Esophagus squamous epithelium (tissue), 5 donors: ENCODE measurements around the gene ACTG1. TPM values are rescaled to one million over a fixed set of nuclear protein-coding genes. Genes with fewer than 3 reads are reported as not detected.

Source experiments
- DNase-seq: peaks from one replicate; lab custom pipeline; 2025; lab: John Stamatoyannopoulos, UW
- H3K27ac ChIP-seq, 4 donors: fragments of 200-600 bp; sonication (generic); one replicate each; pipeline ENCODE4 v1.5.1; 2016 to 2019; ENCODE audit warnings: mild to moderate bottlenecking in 1 of 4
- H3K27me3 ChIP-seq, 4 donors: fragments of 200-600 bp; sonication (generic); 1 replicate in 3 of 4; 2 replicates in 1 of 4; pipeline versions ENCODE4 v1.5.1 to v1.6.0; 2017 to 2021; ENCODE audit warnings: antibody characterized with exemption in 1 of 4
- H3K36me3 ChIP-seq, 3 donors: fragments of 200-600 bp; sonication (generic); one replicate each; pipeline ENCODE4 v1.5.1; 2016 to 2019
- H3K4me1 ChIP-seq, 3 donors: fragments of 200-600 bp; sonication (generic); one replicate each; pipeline ENCODE4 v1.5.1; 2017 to 2019
- H3K4me3 ChIP-seq, 4 donors: fragments of 200-600 bp; sonication (generic); 1 replicate in 3 of 4; 2 replicates in 1 of 4; pipeline ENCODE4 v1.5.1; 2016 to 2019; ENCODE audit warnings: mild to moderate bottlenecking in 2 of 4, moderate library complexity in 1 of 4
- H3K9me3 ChIP-seq, 3 donors: fragments of 200-600 bp; sonication (generic); one replicate each; pipeline ENCODE4 v1.5.1; 2016 to 2019
- POLR2A ChIP-seq, 4 donors: fragments of 450-650 bp; IDR thresholded peaks; one replicate each; pipeline ENCODE4 v1.6.1; 2017; ENCODE audit warnings: antibody characterized with exemption in 4 of 4, mild to moderate bottlenecking in 4 of 4, moderate library complexity in 3 of 4
- WGBS, 2 donors: methylation state at CpG; one replicate each; pipeline ENCODE4 v1.1.5; 2018; 5-methylcytosine and 5-hydroxymethylcytosine counted together
- intact Hi-C: fragments of 100-400 bp; cut with DNase I; formaldehyde crosslinking; loops from one replicate; pipeline ENCODE4 v1.15.0; 2022
- total RNA-seq, 4 donors: library from RNA; depleted of rRNA; stranded (reverse); fragments of >200 nt; gene quantifications; one replicate each; pipeline ENCODE4 v1.1.0, GENCODE V29; 2016
- TF ChIP-seq, protein P1 (sequence below), 6 experiments: fragments of 450-650 bp in 4 of 6; fragments of 200-600 bp in 2 of 6; sonication (generic) in 2 of 6; IDR thresholded peaks; one replicate each; pipeline ENCODE4 v1.5.1; 2016 to 2019; ENCODE audit warnings: antibody characterized with exemption in 6 of 6, mild to moderate bottlenecking in 4 of 6, moderate library complexity in 4 of 6
- donor health status: DM: yes; HTN: yes; CAD: no.

Gene ACTG1
- total RNA-seq, 4 donors from 2014 or later, result 3,349 to 6,664 (median 4,433) TPM

- Histone ChIP-seq H3K9me3 (no peaks in the 10 kb centered on the region), H3K27me3 (no peaks in the 10 kb centered on the region), H3K36me3 (peaks cover 15 to 41% (median 28%) of the 10 kb centered on the region in 3 donors), H3K4me3 (peak overlapping the region; percentile 91 to 99 (median 97)), H3K27ac (peak overlapping the region; percentile 99 to 100 (median 100)), H3K4me1 (peaks cover 36 to 85% (median 44%) of the 10 kb centered on the region in 3 donors)
- 0% methylated on average over 5 to 15 of the region's 23 CpGs for WGBS, 2 donors
- intact Hi-C loops, result loop anchor here (5.0 kb wide), 1 partner anchor 116 kb away; the partner anchor contains the start of gene BAHCC1
- TF ChIP-seq POLR2A (IDR thresholded peaks at IDR 0.05), result no peak
- TF ChIP-seq, protein P1, sequence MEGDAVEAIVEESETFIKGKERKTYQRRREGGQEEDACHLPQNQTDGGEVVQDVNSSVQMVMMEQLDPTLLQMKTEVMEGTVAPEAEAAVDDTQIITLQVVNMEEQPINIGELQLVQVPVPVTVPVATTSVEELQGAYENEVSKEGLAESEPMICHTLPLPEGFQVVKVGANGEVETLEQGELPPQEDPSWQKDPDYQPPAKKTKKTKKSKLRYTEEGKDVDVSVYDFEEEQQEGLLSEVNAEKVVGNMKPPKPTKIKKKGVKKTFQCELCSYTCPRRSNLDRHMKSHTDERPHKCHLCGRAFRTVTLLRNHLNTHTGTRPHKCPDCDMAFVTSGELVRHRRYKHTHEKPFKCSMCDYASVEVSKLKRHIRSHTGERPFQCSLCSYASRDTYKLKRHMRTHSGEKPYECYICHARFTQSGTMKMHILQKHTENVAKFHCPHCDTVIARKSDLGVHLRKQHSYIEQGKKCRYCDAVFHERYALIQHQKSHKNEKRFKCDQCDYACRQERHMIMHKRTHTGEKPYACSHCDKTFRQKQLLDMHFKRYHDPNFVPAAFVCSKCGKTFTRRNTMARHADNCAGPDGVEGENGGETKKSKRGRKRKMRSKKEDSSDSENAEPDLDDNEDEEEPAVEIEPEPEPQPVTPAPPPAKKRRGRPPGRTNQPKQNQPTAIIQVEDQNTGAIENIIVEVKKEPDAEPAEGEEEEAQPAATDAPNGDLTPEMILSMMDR (IDR thresholded peaks at IDR 0.05), result peak in 1 of 6 experiments; percentile 5
- DNase-seq, result no peak
These were observed 763 bp upstream of the ACTG1 start for GRCh38 chr17:81513372-81513752.

- Histone ChIP-seq H3K36me3 (peaks cover 15 to 41% (median 28%) of the 10 kb centered on the region in 3 donors), H3K4me1 (peaks cover 25 to 72% (median 30%) of the 10 kb centered on the region in 3 donors), H3K27me3 (no peaks in the 10 kb centered on the region), H3K27ac (peak overlapping the region; percentile 97 to 100 (median 100)), H3K9me3 (no peaks in the 10 kb centered on the region), H3K4me3 (peak overlapping the region; percentile 91 to 99 (median 97))
- intact Hi-C loops, result loop anchor here (5.0 kb wide), 1 partner anchor 115 kb away; the partner anchor contains the start of gene BAHCC1
- WGBS, 2 donors, result 0 to 2% methylated on average over 15 to 17 of the region's 62 CpGs
- DNase-seq, result no peak
- TF ChIP-seq, protein P1 (IDR thresholded peaks at IDR 0.05), result no peak
- TF ChIP-seq POLR2A (IDR thresholded peaks at IDR 0.05), result no peak
These were observed 616 bp downstream of the ACTG1 start for GRCh38 chr17:81511804-81512561.

DNA sequence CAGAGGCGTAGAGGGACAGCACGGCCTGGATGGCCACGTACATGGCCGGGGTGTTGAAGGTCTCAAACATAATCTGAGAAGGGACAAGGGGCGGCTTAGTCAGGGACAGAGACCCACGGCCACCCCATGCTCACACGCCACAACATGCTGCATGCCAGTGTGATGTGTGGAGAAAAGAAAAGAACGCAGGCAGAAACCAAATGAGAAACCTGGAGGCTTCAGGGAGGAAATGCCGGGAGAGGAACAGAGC is 1.1 kb downstream of the ACTG1 start:
- Histone ChIP-seq H3K36me3 (peaks cover 15 to 41% (median 28%) of the 10 kb centered on the region in 3 donors), H3K4me3 (peak overlapping the region; percentile 91 to 99 (median 97)), H3K4me1 (peaks cover 25 to 67% (median 25%) of the 10 kb centered on the region in 3 donors), H3K27ac (peak overlapping the region; percentile 97 to 100 (median 100)), H3K9me3 (no peaks in the 10 kb centered on the region), H3K27me3 (no peaks in the 10 kb centered on the region)
- intact Hi-C loops, result loop anchor here (5.0 kb wide), 1 partner anchor 114 kb away; the partner anchor contains the start of gene BAHCC1
- no peak for TF ChIP-seq POLR2A (IDR thresholded peaks at IDR 0.05)
- TF ChIP-seq, protein P1 (IDR thresholded peaks at IDR 0.05), result no peak
- WGBS, 2 donors, result 0 to 1% methylated on average over 8 of the region's 9 CpGs
- DNase-seq, result no peak

DNA sequence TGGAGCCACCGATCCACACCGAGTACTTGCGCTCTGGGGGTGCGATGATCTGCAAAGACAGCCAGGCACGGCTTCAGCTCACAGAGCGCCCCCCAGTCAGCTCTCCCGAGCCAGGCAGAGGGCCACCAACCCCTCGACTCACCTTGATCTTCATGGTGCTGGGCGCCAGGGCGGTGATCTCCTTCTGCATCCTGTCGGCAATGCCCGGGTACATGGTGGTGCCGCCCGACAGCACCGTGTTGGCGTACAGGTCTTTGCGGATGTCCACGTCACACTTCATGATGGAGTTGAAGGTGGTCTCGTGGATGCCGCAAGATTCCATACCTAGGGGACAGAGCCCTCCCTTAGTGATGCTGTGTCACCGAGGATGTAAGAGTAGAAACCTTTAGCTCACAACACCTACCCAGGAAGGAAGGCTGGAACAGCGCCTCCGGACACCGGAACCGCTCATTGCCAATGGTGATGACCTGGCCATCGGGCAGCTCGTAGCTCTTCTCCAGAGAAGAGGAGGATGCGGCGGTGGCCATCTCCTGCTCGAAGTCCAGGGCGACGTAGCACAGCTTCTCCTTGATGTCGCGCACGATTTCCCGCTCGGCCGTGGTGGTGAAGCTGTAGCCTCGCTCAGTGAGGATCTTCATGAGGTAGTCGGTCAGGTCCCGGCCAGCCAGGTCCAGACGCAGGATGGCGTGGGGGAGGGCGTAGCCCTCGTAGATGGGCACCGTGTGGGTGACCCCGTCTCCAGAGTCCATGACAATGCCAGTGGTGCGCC is 1.6 kb downstream of the ACTG1 start:
- Histone ChIP-seq H3K27ac (peak overlapping the region; percentile 97 to 100 (median 100)), H3K4me3 (peak overlapping the region; percentile 91 to 99 (median 97)), H3K36me3 (peaks cover 15 to 41% (median 28%) of the 10 kb centered on the region in 3 donors), H3K9me3 (no peaks in the 10 kb centered on the region), H3K4me1 (peaks cover 20 to 62% (median 23%) of the 10 kb centered on the region in 3 donors), H3K27me3 (no peaks in the 10 kb centered on the region)
- 0 to 1% methylated on average over 6 to 15 of the region's 48 CpGs for WGBS, 2 donors
- TF ChIP-seq, protein P1 (IDR thresholded peaks at IDR 0.05), result no peak
- TF ChIP-seq POLR2A (IDR thresholded peaks at IDR 0.05), result no peak
- DNase-seq, result no peak
- intact Hi-C loops, result loop anchor here (5.0 kb wide), 1 partner anchor 114 kb away; the partner anchor contains the start of gene BAHCC1
